Testis (tissue), 2 donors: ENCODE results near the gene PRM1.

Experiments
- POLR2A ChIP-seq: fragments of 450-650 bp; IDR thresholded peaks from one replicate; pipeline ENCODE4 v1.6.1; 2017; ENCODE audit warnings: antibody characterized with exemption, mild to moderate bottlenecking, moderate library complexity
- TF ChIP-seq, protein P1 (sequence below), 3 experiments: fragments of 450-650 bp in 2 of 3; fragments of 200-600 bp in 1 of 3; sonication (generic) in 1 of 3; IDR thresholded peaks; one replicate each; pipeline ENCODE4 v1.5.1; 2016 to 2019; ENCODE audit warnings: antibody characterized with exemption in 3 of 3, mild to moderate bottlenecking in 2 of 3, moderate library complexity in 1 of 3

DNA sequence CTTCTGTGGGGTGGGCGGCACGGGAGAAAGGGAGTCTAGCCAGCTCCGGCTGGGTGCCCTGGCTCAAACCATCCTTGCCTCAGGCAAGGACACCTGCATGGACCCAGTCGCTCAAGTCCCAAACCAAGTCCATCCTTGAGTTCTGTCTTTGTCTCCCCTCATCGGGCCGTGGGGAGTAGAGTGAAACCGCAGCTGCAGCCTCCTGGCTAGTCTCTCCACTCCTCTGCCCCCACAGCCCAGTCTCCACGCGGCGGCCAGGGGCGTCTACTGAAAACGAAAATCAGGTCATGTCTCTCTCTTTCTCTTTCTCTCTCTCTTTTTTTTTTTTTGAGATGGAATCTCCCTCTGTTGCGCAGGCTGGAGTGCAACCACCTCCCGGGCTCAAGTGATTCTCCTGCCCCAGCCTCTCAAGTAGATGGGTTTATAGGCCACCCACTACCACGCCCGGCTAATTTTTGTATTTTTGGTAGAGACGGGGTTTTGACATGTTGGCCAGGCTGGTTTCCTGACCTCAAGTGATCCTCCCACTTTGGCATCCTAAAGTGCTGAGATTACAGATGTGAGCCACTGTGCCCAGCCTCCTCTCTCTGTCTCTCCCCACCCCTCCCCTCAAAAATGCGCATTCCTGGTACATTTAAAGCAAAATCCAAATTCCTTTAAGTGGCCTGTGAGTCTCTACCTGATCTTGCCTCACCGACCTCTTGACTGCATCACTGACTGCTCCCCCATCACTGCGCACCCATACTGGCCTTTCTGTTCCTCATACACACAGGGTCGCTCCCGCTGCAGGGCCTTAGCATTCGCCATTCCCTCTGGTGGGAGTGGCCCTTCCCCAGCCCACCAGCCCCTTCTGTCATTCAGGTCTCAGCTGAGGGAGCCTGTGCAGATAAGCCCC, 46.4 kb upstream of the PRM1 start:
- TF ChIP-seq, protein P1, sequence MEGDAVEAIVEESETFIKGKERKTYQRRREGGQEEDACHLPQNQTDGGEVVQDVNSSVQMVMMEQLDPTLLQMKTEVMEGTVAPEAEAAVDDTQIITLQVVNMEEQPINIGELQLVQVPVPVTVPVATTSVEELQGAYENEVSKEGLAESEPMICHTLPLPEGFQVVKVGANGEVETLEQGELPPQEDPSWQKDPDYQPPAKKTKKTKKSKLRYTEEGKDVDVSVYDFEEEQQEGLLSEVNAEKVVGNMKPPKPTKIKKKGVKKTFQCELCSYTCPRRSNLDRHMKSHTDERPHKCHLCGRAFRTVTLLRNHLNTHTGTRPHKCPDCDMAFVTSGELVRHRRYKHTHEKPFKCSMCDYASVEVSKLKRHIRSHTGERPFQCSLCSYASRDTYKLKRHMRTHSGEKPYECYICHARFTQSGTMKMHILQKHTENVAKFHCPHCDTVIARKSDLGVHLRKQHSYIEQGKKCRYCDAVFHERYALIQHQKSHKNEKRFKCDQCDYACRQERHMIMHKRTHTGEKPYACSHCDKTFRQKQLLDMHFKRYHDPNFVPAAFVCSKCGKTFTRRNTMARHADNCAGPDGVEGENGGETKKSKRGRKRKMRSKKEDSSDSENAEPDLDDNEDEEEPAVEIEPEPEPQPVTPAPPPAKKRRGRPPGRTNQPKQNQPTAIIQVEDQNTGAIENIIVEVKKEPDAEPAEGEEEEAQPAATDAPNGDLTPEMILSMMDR (IDR thresholded peaks at IDR 0.05): no peak
- no peak for TF ChIP-seq POLR2A
